ENCODE measurements around the gene NEDD4L.

Gene NEDD4L

GRCh38 chr18:58416704-58417683, 373.0 kb downstream of the NEDD4L start:
- CTCF ChIA-PET = interaction anchor here (0.8 kb wide), 1 partner anchor 10 kb away, joined by 5 read pairs; no protein-coding TSS in a partner anchor
- POLR2A ChIA-PET = no interaction called here
- no peak for DNase-seq (ENCODE audit: extremely low spot score)
- TF ChIP-seq ELF4 (IDR thresholded peaks at IDR 0.05) (no peak), LEF1 (IDR thresholded peaks at IDR 0.05; ENCODE audit: borderline replicate concordance) (no peak), FOXA1 (IDR thresholded peaks at IDR 0.05) (no peak), ZNF384 (IDR thresholded peaks at IDR 0.05) (no peak), SP1 (IDR thresholded peaks at IDR 0.05) (no peak), NFRKB (IDR thresholded peaks at IDR 0.05) (no peak), FOXK2 (IDR thresholded peaks at IDR 0.05) (no peak), CTBP1 (IDR thresholded peaks at IDR 0.05; ENCODE audit: borderline replicate concordance) (no peak), BHLHE40 (IDR thresholded peaks at IDR 0.05; ENCODE audit: borderline replicate concordance) (no peak), SUZ12 (IDR thresholded peaks at IDR 0.05) (no peak), FOXM1 (IDR thresholded peaks at IDR 0.05; ENCODE audit: borderline replicate concordance) (no peak), TARDBP (IDR thresholded peaks at IDR 0.05) (no peak), HDGF (IDR thresholded peaks at IDR 0.05; ENCODE audit: borderline replicate concordance) (no peak), PKNOX1 (IDR thresholded peaks at IDR 0.05) (no peak)

- TF ChIP-seq L3MBTL2 (conservative IDR thresholded peaks at IDR 0.05) (no peak), ZNF384 (IDR thresholded peaks at IDR 0.05) (no peak), ELF4 (IDR thresholded peaks at IDR 0.05) (no peak), LEF1 (IDR thresholded peaks at IDR 0.05; ENCODE audit: borderline replicate concordance) (no peak), NFRKB (IDR thresholded peaks at IDR 0.05) (no peak), FOXA1 (IDR thresholded peaks at IDR 0.05) (no peak), ARNT (IDR thresholded peaks at IDR 0.05) (no peak), FOXM1 (IDR thresholded peaks at IDR 0.05; ENCODE audit: borderline replicate concordance) (no peak), TARDBP (IDR thresholded peaks at IDR 0.05) (no peak), PKNOX1 (IDR thresholded peaks at IDR 0.05) (no peak)
- ChIA-PET CTCF (no interaction called here), POLR2A (no interaction called here)
- DNase-seq (ENCODE audit: extremely low spot score) = no peak
Measured at GRCh38 chr18:58417752-58418151, 373.7 kb downstream of the NEDD4L start.

DNA sequence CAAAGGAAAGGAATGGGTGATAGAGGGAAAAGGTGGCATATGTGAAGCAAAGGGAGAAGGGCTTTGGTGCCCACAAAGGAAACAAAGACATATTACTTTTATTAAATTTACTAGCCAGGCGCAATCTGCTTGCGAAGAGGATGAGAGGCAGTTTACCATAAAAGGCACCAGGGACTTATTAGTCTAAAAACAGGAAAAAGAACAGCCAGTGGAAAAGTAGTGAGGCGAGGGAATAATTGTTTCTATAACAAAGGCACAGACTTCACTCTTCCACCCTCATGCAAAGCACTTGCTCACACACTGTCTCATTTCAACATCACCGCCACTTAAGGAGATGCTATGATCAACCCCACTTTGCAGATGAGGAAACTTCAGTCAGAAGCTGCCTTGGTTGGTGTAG, 374.3 kb downstream of the NEDD4L start:
- TF ChIP-seq ZNF384 (IDR thresholded peaks at IDR 0.05) (no peak), HDGF (IDR thresholded peaks at IDR 0.05; ENCODE audit: borderline replicate concordance) (no peak), LEF1 (IDR thresholded peaks at IDR 0.05; ENCODE audit: borderline replicate concordance) (no peak), CTBP1 (IDR thresholded peaks at IDR 0.05; ENCODE audit: borderline replicate concordance) (no peak), SP1 (IDR thresholded peaks at IDR 0.05) (no peak), FOXK2 (IDR thresholded peaks at IDR 0.05) (no peak), TARDBP (IDR thresholded peaks at IDR 0.05) (no peak), ELF4 (IDR thresholded peaks at IDR 0.05) (no peak), ARNT (IDR thresholded peaks at IDR 0.05) (no peak), FOXA1 (IDR thresholded peaks at IDR 0.05) (no peak), L3MBTL2 (conservative IDR thresholded peaks at IDR 0.05) (no peak), FOXM1 (IDR thresholded peaks at IDR 0.05; ENCODE audit: borderline replicate concordance) (no peak), SUZ12 (IDR thresholded peaks at IDR 0.05) (no peak), PKNOX1 (IDR thresholded peaks at IDR 0.05) (no peak), BHLHE40 (IDR thresholded peaks at IDR 0.05; ENCODE audit: borderline replicate concordance) (no peak), NFRKB (IDR thresholded peaks at IDR 0.05) (no peak)
- DNase-seq (ENCODE audit: extremely low spot score) = no peak
- CTCF ChIA-PET = no interaction called here
- POLR2A ChIA-PET = no interaction called here

- ChIA-PET CTCF (no interaction called here), POLR2A (no interaction called here)
- DNase-seq (ENCODE audit: extremely low spot score) = no peak
- no peak for TF ChIP-seq FOXK2 (IDR thresholded peaks at IDR 0.05)
Measured at GRCh38 chr18:58419587-58420199, 375.7 kb downstream of the NEDD4L start.

GRCh38 chr18:58426611-58427010, 382.6 kb downstream of the NEDD4L start:
- CTCF ChIA-PET = no interaction called here

More at GRCh38 chr18:58426611-58427010, 382.6 kb downstream of the NEDD4L start:
- TF ChIP-seq SP1 (IDR thresholded peaks at IDR 0.05) (no peak), L3MBTL2 (conservative IDR thresholded peaks at IDR 0.05) (no peak), FOXK2 (IDR thresholded peaks at IDR 0.05) (no peak), TARDBP (IDR thresholded peaks at IDR 0.05) (no peak), CTBP1 (IDR thresholded peaks at IDR 0.05; ENCODE audit: borderline replicate concordance) (no peak), BHLHE40 (IDR thresholded peaks at IDR 0.05; ENCODE audit: borderline replicate concordance) (no peak), PKNOX1 (IDR thresholded peaks at IDR 0.05) (no peak), HDGF (IDR thresholded peaks at IDR 0.05; ENCODE audit: borderline replicate concordance) (no peak)
- POLR2A ChIA-PET = interaction anchor here (0.7 kb wide), 1 partner anchor 47 kb away, joined by 3 read pairs; no protein-coding TSS in a partner anchor
- no peak for DNase-seq (ENCODE audit: extremely low spot score)
